Kidney epithelial cell (primary cell): ENCODE results near the gene ZNF207. TPM values are rescaled to one million over a fixed set of nuclear protein-coding genes. Genes with fewer than 3 reads are reported as not detected.
"Not testable (repeated sequence)": the region's sequence is repeated elsewhere in the genome, so short reads cannot be mapped to it uniquely, and the experiment has no call there.

Source experiments
- DNase-seq: peaks from one replicate; pipeline ENCODE4 v3.0.0-alpha.2; 2010; ENCODE audit warnings: low read depth
- H3K27me3 ChIP-seq: 2 replicates; pipeline ENCODE4 v1.6.0; 2011; ENCODE audit warnings: low read length; ENCODE audit not compliant: control insufficient read depth, insufficient read depth
- H3K36me3 ChIP-seq: 2 replicates; pipeline ENCODE4 v1.5.1; 2011; ENCODE audit warnings: low read length; ENCODE audit not compliant: control insufficient read depth, insufficient read depth
- H3K4me3 ChIP-seq: 2 replicates; pipeline ENCODE4 v1.5.1; 2011; ENCODE audit warnings: low read depth, mild to moderate bottlenecking, control low read depth, low read length
- total RNA-seq: library from RNA; depleted of rRNA; stranded (reverse); fragments of >200 nt; gene quantifications from 2 replicates; pipeline ENCODE4 v1.2.3, GENCODE V29; 2015
- TF ChIP-seq, protein P1 (sequence below): IDR thresholded peaks from 2 replicates; pipeline ENCODE4 v1.5.1; 2011; ENCODE audit warnings: mild to moderate bottlenecking, moderate library complexity, low read length, control low read depth, inconsistent platforms; ENCODE audit not compliant: insufficient read depth, poor library complexity, severe bottlenecking

The ZNF207 gene
- total RNA-seq, 1 donor from 2014 or later = 160 TPM

DNA sequence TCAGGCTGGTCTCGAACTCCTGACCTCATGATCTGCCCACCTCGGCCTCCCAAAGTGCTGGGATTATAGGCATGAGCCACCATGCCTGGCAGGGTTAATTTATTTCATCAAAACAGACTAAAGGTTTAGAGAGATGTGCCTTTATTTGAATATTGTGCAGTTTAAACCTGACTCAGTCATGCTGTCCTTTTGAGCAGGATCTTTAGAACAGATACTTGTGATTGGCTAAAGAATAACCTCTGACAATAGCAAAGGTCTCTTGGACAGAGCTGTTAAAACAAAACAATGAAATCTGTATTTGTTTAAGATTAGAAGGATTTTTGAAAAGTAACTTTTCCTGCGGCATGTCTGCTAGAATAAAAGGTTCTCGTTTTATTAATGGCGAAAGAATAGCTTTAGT lies 36.0 kb downstream of the ZNF207 start:
- H3K36me3 ChIP-seq = no peaks in the 10 kb centered on the region

DNA sequence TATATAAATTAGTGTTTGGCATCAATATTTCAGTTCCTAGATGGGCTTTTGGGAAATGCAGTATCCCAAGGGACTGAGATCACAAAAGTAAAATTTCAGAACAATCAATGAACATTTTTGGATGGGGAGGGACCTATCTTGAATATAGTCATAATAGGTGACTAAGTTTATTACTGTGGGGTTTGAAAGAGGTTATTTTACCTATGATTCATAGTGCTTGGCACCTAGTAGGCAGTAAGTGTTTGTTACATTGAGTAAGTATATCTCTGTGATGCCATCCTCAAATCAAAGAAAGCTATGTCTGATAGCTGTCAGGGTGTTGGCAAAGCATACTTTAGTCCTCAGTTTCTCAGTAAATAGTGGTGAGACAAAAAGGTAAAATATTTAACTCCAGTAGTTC lies 36.9 kb downstream of the ZNF207 start:
- H3K4me3 ChIP-seq = no peak overlapping the region
- no peak for DNase-seq

More for the DNA sequence above, 36.0 kb downstream of the ZNF207 start:
- no peaks in the 10 kb centered on the region for H3K27me3 ChIP-seq
- no peak overlapping the region for H3K4me3 ChIP-seq
- no peak for DNase-seq
- TF ChIP-seq, protein P1, sequence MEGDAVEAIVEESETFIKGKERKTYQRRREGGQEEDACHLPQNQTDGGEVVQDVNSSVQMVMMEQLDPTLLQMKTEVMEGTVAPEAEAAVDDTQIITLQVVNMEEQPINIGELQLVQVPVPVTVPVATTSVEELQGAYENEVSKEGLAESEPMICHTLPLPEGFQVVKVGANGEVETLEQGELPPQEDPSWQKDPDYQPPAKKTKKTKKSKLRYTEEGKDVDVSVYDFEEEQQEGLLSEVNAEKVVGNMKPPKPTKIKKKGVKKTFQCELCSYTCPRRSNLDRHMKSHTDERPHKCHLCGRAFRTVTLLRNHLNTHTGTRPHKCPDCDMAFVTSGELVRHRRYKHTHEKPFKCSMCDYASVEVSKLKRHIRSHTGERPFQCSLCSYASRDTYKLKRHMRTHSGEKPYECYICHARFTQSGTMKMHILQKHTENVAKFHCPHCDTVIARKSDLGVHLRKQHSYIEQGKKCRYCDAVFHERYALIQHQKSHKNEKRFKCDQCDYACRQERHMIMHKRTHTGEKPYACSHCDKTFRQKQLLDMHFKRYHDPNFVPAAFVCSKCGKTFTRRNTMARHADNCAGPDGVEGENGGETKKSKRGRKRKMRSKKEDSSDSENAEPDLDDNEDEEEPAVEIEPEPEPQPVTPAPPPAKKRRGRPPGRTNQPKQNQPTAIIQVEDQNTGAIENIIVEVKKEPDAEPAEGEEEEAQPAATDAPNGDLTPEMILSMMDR = no peak

DNA sequence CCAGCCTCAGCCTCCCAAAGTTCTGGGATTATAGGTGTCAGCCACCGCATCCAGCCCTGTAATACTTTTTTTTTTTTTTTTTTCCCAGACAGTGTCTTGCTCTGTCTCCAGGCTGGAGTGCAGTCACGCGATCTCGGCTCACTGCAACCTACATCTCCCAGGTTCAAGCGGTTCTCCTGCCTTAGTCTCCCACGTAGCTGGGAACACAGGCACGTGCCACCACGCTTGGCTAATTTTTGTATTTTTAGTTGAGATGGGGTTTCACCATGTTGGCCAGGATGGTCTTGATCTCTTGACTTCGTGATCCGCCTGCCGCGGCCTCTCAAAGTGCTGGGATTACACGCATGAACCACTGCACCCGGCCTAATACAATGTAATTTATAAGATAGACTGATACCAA lies 38.2 kb downstream of the ZNF207 start:
- not testable (repeated sequence) for DNase-seq, H3K36me3 ChIP-seq, H3K27me3 ChIP-seq, H3K4me3 ChIP-seq

More for the DNA sequence above, 36.9 kb downstream of the ZNF207 start:
- TF ChIP-seq, protein P1 = no peak
- Histone ChIP-seq H3K27me3 (no peaks in the 10 kb centered on the region), H3K36me3 (no peaks in the 10 kb centered on the region)

DNA sequence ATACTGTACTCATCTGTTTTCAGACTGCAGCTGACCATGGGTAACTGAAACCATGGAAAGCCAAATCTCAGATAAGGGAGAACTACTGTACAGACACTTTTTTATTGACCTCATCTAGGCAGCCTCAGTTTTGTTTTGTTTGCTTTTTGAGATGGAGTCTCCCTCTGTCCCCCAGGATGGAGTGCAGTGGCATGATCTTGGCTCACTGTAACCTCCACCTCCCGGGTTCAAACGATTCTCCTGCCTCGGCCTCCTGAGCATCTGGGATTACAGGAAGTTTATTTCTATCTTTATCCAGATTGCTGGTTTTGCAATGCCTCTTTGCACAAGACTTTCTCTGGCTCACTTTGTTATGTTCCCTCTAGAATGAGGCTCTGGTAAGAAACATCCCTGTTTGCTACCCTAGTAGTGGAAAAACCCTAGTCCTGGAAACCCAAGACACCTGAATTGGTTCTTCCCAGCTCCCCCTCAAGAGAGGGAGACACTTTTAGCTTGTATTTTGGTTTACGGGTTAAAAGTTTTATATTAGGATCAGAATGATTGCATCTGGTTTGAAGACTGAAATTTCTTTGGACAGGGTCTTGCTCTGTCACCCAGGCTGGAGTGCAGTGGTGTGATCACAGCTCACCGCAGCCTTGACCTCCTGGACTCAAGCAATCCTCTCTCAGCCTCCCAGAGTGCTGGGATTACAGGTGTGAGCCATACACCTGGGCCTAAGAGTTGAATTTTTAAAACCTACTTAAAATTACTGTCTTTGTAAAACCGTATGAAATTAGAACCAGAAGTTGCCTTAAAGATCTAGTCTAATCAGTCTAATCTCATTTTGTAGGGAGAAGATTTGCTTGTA lies 38.9 kb downstream of the ZNF207 start:
- H3K27me3 ChIP-seq = no peaks in the 10 kb centered on the region
- TF ChIP-seq, protein P1 = no peak
- H3K4me3 ChIP-seq = no peak overlapping the region
- no peaks in the 10 kb centered on the region for H3K36me3 ChIP-seq
- no peak for DNase-seq

DNA sequence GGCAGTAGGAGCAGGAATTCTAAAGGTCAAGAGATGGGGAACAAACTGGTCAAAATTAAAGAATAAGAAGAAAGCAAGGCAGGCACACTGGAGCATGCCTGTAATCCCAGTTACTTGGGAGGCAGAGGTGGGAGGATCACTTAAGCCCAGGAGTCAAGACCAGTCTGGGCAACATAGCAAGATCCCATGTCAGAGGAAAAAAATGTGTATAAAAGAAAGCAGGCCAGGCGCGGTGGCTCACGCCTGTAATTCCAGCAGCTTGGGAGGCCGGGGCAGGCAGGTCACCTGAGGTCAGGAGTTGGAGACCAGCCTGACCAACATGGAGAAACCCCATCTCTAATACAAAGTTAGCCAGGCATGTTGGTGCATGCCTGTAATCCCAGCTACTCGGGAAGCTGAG lies 43.9 kb downstream of the ZNF207 start:
- Histone ChIP-seq H3K27me3 (no peaks in the 10 kb centered on the region), H3K36me3 (no peaks in the 10 kb centered on the region), H3K4me3 (no peak overlapping the region)
- DNase-seq = no peak
- TF ChIP-seq, protein P1 = no peak

DNA sequence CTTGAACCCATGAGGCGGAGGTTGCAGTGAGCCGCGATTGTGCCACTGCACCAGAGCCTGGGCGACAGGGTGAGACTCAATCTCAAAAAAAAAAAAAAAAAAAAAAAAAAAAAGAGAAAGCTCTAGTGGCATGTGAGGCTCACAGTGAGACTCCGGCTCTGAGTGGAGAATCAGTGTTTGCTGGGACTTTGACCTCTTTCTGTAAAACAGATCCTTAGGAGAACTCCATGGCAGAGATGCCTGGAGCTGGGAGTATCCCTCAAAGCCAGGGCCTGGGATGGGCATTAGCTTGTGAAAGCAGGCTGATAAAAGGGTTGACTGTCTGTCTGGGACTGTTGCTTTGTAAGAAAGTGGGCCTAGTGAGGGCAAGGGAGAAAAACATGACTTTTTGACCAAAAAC lies 46.4 kb downstream of the ZNF207 start:
- TF ChIP-seq, protein P1 = no peak
- no peak for DNase-seq

More for the DNA sequence above, 46.4 kb downstream of the ZNF207 start:
- H3K36me3 ChIP-seq = no peaks in the 10 kb centered on the region
- no peaks in the 10 kb centered on the region for H3K27me3 ChIP-seq
- H3K4me3 ChIP-seq = no peak overlapping the region
